AG04449 (cell line): ENCODE measurements around the gene ZNF438.

ENCODE experiments used
- CTCF ChIA-PET: fragments of 350-600 bp; formaldehyde crosslinking; extraction: SDS; loops from one replicate; lab custom pipeline; 2021; ENCODE audit warnings: antibody characterized with exemption; lab: Yijun Ruan, JAX
- POLR2A ChIA-PET: fragments of 400-600, 350-600 bp; formaldehyde crosslinking; extraction: SDS; loops from one replicate; lab custom pipeline; 2020; ENCODE audit warnings: antibody characterized with exemption, inconsistent platforms; lab: Yijun Ruan, JAX
- DNase-seq: peaks from one replicate; pipeline ENCODE4 v3.0.0-alpha.2; 2010; ENCODE audit warnings: low read depth, low spot score
- H3K4me3 ChIP-seq: 2 replicates; pipeline ENCODE4 v1.5.1; 2011; ENCODE audit warnings: low read depth, mild to moderate bottlenecking, control low read depth, low read length
- CTCF ChIP-seq: IDR thresholded peaks from one replicate; pipeline ENCODE4 v1.5.1; 2011; ENCODE audit warnings: mild to moderate bottlenecking, moderate library complexity, low read length, control low read depth, inconsistent platforms; ENCODE audit not compliant: insufficient read depth; ENCODE audit errors: missing control alignments

Gene ZNF438

GRCh38 chr10:31037749-31038148, 6.1 kb upstream of the ZNF438 start:
- H3K4me3 ChIP-seq = no peak overlapping the region
- no peak for TF ChIP-seq CTCF
- ChIA-PET POLR2A (no interaction called here), CTCF (no interaction called here)
- DNase-seq = no peak

DNA sequence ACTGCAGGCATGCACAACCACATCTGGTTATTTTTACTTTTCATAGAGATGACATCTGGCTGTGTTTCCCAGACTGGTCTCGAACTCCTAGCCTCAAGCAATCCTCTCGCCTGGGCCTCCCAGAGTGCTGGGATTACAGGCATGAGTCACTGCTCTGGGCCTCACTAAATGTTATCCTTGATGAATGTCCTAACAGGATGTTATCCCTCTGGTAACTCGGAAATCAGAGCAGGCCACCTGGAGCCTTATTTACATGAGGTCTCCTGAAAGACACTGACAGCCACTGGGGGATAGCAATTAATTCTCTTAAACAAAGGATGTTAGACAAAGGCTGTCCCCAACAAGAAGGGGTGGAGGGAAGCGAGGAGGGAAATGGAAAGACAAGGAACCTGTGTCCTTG, 4.5 kb upstream of the ZNF438 start:
- POLR2A ChIA-PET = no interaction called here
- DNase-seq = no peak
- no peak for TF ChIP-seq CTCF
- CTCF ChIA-PET = no interaction called here
- no peak overlapping the region for H3K4me3 ChIP-seq

DNA sequence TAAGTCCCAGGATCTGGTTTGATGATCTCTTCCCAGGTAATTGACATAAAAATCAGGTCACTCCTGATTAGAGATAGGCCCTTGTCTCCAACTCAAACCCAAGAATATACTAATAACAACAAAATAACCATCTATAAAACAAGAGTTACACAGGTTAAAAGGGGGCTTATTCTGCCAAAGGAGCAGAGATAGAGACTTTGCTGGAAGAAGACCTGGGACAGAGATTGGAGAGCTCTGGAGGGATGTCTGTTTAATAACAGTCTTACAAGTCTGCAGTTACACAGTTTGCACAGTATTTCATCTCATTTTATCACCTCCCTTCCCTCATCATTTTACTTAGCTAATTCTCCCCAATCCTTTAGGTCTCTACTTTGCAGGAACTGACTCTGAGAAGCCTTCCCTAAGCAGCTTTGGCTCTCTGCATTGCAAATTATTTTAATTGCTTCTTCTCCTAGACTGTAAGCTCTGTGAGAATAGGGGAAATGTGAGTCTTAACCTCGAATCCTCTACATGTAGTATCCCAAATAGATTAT, 3.7 kb upstream of the ZNF438 start:
- no peak for TF ChIP-seq CTCF
- no peak overlapping the region for H3K4me3 ChIP-seq
- ChIA-PET POLR2A (interaction anchor here (0.9 to 1.1 kb wide), 2 partner anchors 63 to 259 kb away, joined by 3 read pairs; no protein-coding TSS in a partner anchor), CTCF (interaction anchor here (0.7 to 6.0 kb wide), 2 partner anchors 9 to 252 kb away, joined by 3 to 31 read pairs; no protein-coding TSS in a partner anchor)
- no peak for DNase-seq

DNA sequence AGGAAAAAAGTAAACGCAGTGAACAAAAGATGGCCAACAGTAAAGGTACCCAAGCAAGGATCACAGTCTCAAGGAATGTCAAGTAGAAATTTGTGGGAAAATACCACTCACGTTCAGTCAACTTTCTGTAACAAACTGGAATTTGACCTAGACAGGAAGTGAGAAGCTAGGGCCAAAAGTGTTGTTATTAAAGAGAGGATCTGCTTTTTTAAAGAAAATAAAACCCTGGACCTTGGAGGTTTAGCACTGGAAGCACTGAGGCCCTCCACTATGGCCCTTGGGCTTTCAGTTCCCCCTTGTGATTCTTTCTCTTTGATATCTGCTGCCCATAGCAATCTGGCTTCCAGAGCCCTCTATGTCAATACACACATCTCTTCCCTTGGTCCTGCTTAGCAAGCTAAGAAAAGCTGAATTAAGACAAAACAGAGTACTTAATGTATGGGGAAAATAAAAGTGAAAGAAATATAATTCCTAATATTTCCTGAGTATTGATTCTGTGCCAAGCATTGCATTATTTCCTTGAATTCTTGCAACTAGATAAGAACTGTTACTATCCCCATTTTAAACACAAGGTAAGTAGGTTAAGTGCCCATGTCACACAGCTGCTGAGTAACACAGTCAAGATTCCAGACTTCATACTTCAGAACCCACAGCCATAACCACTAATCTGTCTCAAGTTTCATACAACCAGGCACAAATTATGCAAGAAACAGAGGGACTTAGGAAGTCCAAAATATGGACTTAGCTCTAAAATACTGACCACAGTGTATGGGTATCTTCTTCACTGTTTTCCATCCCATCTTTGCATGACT, 2.6 kb upstream of the ZNF438 start:
- ChIA-PET POLR2A (interaction anchor here (0.7 to 1.1 kb wide), 3 partner anchors 29 to 258 kb away, joined by 3 to 4 read pairs (median 3); no protein-coding TSS in a partner anchor), CTCF (interaction anchor here (6.0 kb wide), 1 partner anchor 251 kb away, joined by 31 read pairs; no protein-coding TSS in a partner anchor)
- TF ChIP-seq CTCF = no peak
- peak; percentile 96 for DNase-seq
- no peak overlapping the region for H3K4me3 ChIP-seq

- TF ChIP-seq CTCF = no peak
- ChIA-PET POLR2A (no interaction called here), CTCF (interaction anchor here (6.0 kb wide), 1 partner anchor 250 kb away, joined by 31 read pairs; no protein-coding TSS in a partner anchor)
- no peak for DNase-seq
- no peak overlapping the region for H3K4me3 ChIP-seq
These were observed 1.5 kb upstream of the ZNF438 start for GRCh38 chr10:31033147-31033546.
